Activated effector memory CD4-positive, alpha-beta T cell treated with anti-CD3 and anti-CD28 coated beads, Interleukin-2, amount 50 U/mL, for 16 hours (primary cell): ENCODE results near the gene ABI3BP.

Source experiments
- DNase-seq: peaks from one replicate; pipeline ENCODE4 v3.0.0-alpha.2; 2020

ABI3BP gene

GRCh38 chr3:100765437-100765975 lies 227.7 kb downstream of the ABI3BP start:
- DNase-seq: no peak

- DNase-seq: no peak
Observed at GRCh38 chr3:100761951-100762350, 231.3 kb downstream of the ABI3BP start.

- DNase-seq: peak; percentile 65
Observed at GRCh38 chr3:100761211-100761942, 231.8 kb downstream of the ABI3BP start.

- no peak for DNase-seq
Observed at GRCh38 chr3:100760377-100760776, 232.8 kb downstream of the ABI3BP start.

GRCh38 chr3:100759950-100760349 lies 233.3 kb downstream of the ABI3BP start:
- DNase-seq: no peak

- no peak for DNase-seq
Observed at GRCh38 chr3:100759159-100759558, 234.1 kb downstream of the ABI3BP start.

- DNase-seq: no peak
Observed at GRCh38 chr3:100756441-100756840, 236.8 kb downstream of the ABI3BP start.

- DNase-seq: no peak
Observed at GRCh38 chr3:100754563-100755334, 238.5 kb downstream of the ABI3BP start.

GRCh38 chr3:100753846-100754245 lies 239.4 kb downstream of the ABI3BP start:
- DNase-seq: no peak

GRCh38 chr3:100748967-100749366 lies 244.3 kb downstream of the ABI3BP start:
- DNase-seq: no peak

- DNase-seq: no peak
Observed at GRCh38 chr3:100748220-100748619, 245.0 kb downstream of the ABI3BP start.

- no peak for DNase-seq
Observed at GRCh38 chr3:100746092-100746491, 247.1 kb downstream of the ABI3BP start.

GRCh38 chr3:100745617-100746016 lies 247.6 kb downstream of the ABI3BP start:
- no peak for DNase-seq

- no peak for DNase-seq
Observed at GRCh38 chr3:100744671-100745070, 248.6 kb downstream of the ABI3BP start.

- no peak for DNase-seq
Observed at GRCh38 chr3:100743535-100743934, 249.7 kb downstream of the ABI3BP start.

- no peak for DNase-seq
Observed at GRCh38 chr3:100740207-100740606, 253.0 kb downstream of the ABI3BP start.

GRCh38 chr3:100737334-100737733 lies 255.9 kb downstream of the ABI3BP start:
- DNase-seq: no peak

- DNase-seq: no peak
Observed at GRCh38 chr3:100732435-100732834, 260.8 kb downstream of the ABI3BP start.

- DNase-seq: no peak
Observed at GRCh38 chr3:100730524-100730923, 262.7 kb downstream of the ABI3BP start.

- DNase-seq: no peak
Observed at GRCh38 chr3:100726706-100727105, 266.5 kb downstream of the ABI3BP start.

- no peak for DNase-seq
Observed at GRCh38 chr3:100725935-100726513, 267.2 kb downstream of the ABI3BP start.

- DNase-seq: no peak
Observed at GRCh38 chr3:100720426-100720825, 272.8 kb downstream of the ABI3BP start.

- DNase-seq: no peak
Observed at GRCh38 chr3:100719136-100719535, 274.1 kb downstream of the ABI3BP start.
